GM12878 (cell line): ENCODE results near the gene ZNF101. TPM values are rescaled to one million over a fixed set of nuclear protein-coding genes. Genes with fewer than 3 reads are reported as not detected.

Experiments used
- ATAC-seq: fragments of 200-7000 bp; cut with Tn5 transposase; 3 replicates; pipeline ENCODE4 v1.9.1; 2020; ENCODE audit warnings: mild to moderate bottlenecking, moderate library complexity
- BruUV-seq: library from RNA; stranded (reverse); fragments of 400-500 nt; replicated peaks from 2 replicates; lab custom pipeline; 2021; lab: Mats Ljungman, UMichigan
- CTCF ChIA-PET: fragments of 300-600 bp; sonication (Branson Sonifier 250); formaldehyde crosslinking; extraction: SDS; loops from one replicate; lab custom pipeline; 2021; ENCODE audit warnings: inconsistent platforms; lab: Yijun Ruan, JAX
- POLR2A ChIA-PET: fragments of 350-600 bp; formaldehyde crosslinking; extraction: SDS; loops from one replicate; lab custom pipeline; 2021; ENCODE audit warnings: inconsistent platforms; lab: Charles Lee
- RAD21 ChIA-PET: fragments of 300-600 bp; sonication (Branson Sonifier 250); formaldehyde crosslinking; loops from one replicate; lab custom pipeline; 2023; ENCODE audit warnings: antibody characterized with exemption; ENCODE audit not compliant: unreplicated experiment; lab: Charles Lee
- SMC1A ChIA-PET: fragments of 300-600 bp; sonication (Branson Sonifier 250); formaldehyde crosslinking; loops from one replicate; lab custom pipeline; 2023; ENCODE audit not compliant: unreplicated experiment, uncharacterized antibody; lab: Charles Lee
- DNase-seq: peaks from one replicate; pipeline ENCODE4 v3.0.0-alpha.2; 2011; ENCODE audit warnings: low read depth, low spot score
- FAIRE-seq: peaks from 3 replicates; lab custom pipeline; 2011; peaks lifted over from hg19 to GRCh38; lab: Jason Lieb, UNC
- H2AFZ ChIP-seq: 2 replicates; pipeline ENCODE4 v1.6.0; 2011; ENCODE audit warnings: low read depth, low read length, control low read depth; ENCODE audit not compliant: control insufficient read depth
- H3K27ac ChIP-seq: 2 replicates; pipeline ENCODE4 v1.5.1; 2011; ENCODE audit warnings: control low read depth; ENCODE audit not compliant: control insufficient read depth, insufficient read depth
- H3K27me3 ChIP-seq, 2 experiments: replicated peaks in 1 of 2; 2 replicates each; pipeline versions ENCODE4 v1.6.0 to v1.6.1; 2011; ENCODE audit warnings: low read length in 1 of 2; ENCODE audit not compliant: control insufficient read depth in 2 of 2, insufficient read depth in 2 of 2
- H3K36me3 ChIP-seq, 2 experiments: 2 replicates each; pipeline ENCODE4 v1.5.1; 2011; ENCODE audit warnings: low read length in 1 of 2; ENCODE audit not compliant: control insufficient read depth in 2 of 2, insufficient read depth in 2 of 2
- H3K4me1 ChIP-seq: 2 replicates; pipeline ENCODE4 v1.6.1; 2011; ENCODE audit warnings: mild to moderate bottlenecking, low read length, moderate library complexity, mixed read lengths; ENCODE audit not compliant: control insufficient read depth, insufficient read depth
- H3K4me2 ChIP-seq: 2 replicates; pipeline ENCODE4 v1.6.0; 2011; ENCODE audit warnings: control low read depth; ENCODE audit not compliant: control insufficient read depth, insufficient read depth
- H3K4me3 ChIP-seq: fragments of 200-600 bp; sonication (generic); 2 replicates; pipeline ENCODE4 v1.5.1; 2016
- H3K79me2 ChIP-seq: 2 replicates; pipeline ENCODE4 v1.6.0; 2011; ENCODE audit warnings: low read length; ENCODE audit not compliant: control insufficient read depth, insufficient read depth
- H3K9ac ChIP-seq: 2 replicates; pipeline ENCODE4 v1.8.0; 2011; ENCODE audit warnings: low read length, control low read depth, mixed read lengths; ENCODE audit not compliant: control insufficient read depth, insufficient read depth
- H3K9me3 ChIP-seq: replicated peaks from 3 replicates; pipeline ENCODE4 v1.5.1; 2011; ENCODE audit warnings: mild to moderate bottlenecking, low read length; ENCODE audit not compliant: control insufficient read depth, insufficient read depth
- H4K20me1 ChIP-seq: 2 replicates; pipeline ENCODE4 v1.6.0; 2011; ENCODE audit not compliant: control insufficient read depth, insufficient read depth
- DPF2 ChIP-seq: fragments of 450-650 bp; IDR thresholded peaks from 2 replicates; pipeline ENCODE4 v1.6.1; 2017; ENCODE audit warnings: mild to moderate bottlenecking
- HCFC1 ChIP-seq: fragments of 150-350 bp; IDR thresholded peaks from 2 replicates; pipeline ENCODE4 v1.6.1; 2014; ENCODE audit warnings: low read length
- IKZF1 ChIP-seq: fragments of 450-650 bp; conservative IDR thresholded peaks from 2 replicates; pipeline ENCODE4 v1.6.1; 2017; ENCODE audit warnings: antibody characterized with exemption, mild to moderate bottlenecking
- POLR2A ChIP-seq: IDR thresholded peaks from 2 replicates; pipeline ENCODE4 v1.6.1; 2011; ENCODE audit warnings: low read depth, mild to moderate bottlenecking, low read length
- POLR2AphosphoS2 ChIP-seq: IDR thresholded peaks from 2 replicates; pipeline ENCODE4 v1.6.1; 2011; ENCODE audit warnings: low read depth, mild to moderate bottlenecking, low read length, improper control_type of control experiment, moderate library complexity
- TCF3 ChIP-seq: IDR thresholded peaks from 2 replicates; pipeline ENCODE4 v1.6.1; 2012; ENCODE audit warnings: low read depth, mild to moderate bottlenecking, low read length, borderline replicate concordance; ENCODE audit not compliant: insufficient read depth
- ZNF217 ChIP-seq: fragments of 450-650 bp; IDR thresholded peaks from 2 replicates; pipeline ENCODE4 v1.6.1; 2017; ENCODE audit warnings: antibody characterized with exemption, mild to moderate bottlenecking
- WGBS: methylation state at CpG from one replicate; pipeline ENCODE4 v1.1.6; 2016; ENCODE audit warnings: low lambda C conversion rate; ENCODE audit not compliant: insufficient replicate concordance, insufficient coverage; ENCODE audit errors: missing lambda C conversion rate; 5-methylcytosine and 5-hydroxymethylcytosine counted together
- in situ Hi-C: fragments of 300-500 bp; cut with MboI; formaldehyde crosslinking; loops from 9 replicates; pipeline ENCODE4 v1.14.3; 2018; ENCODE audit warnings: mixed read lengths
- intact Hi-C: fragments of 100-400 bp; cut with micrococcal nuclease; formaldehyde crosslinking; loops from one replicate; pipeline ENCODE4 v1.14.2; 2022; ENCODE audit not compliant: unreplicated experiment
- polyA plus RNA-seq, 11 experiments: library from polyadenylated mRNA; depleted of rRNA in 4 of 11; unstranded in 6 of 11; stranded (reverse) in 5 of 11; fragments of >200 nt; fragmentation: Nextera tagmentation in 4 of 11; fragmentation: Illumina TruSeq in 1 of 11; extraction: Ambion mirVana in 4 of 11; extraction: Trizol in 1 of 11; gene quantifications; 1 replicate in 1 of 11; 2 replicates in 10 of 11; pipeline versions ENCODE4 v1.2.1 to v1.2.3, GENCODE V29; 2011 to 2016; ENCODE audit warnings: inconsistent platforms in 2 of 11, missing spikeins in 2 of 11, low read depth in 1 of 11
- total RNA-seq, 4 experiments: library from RNA; depleted of rRNA in 3 of 4; stranded (reverse); fragments of >200 nt in 3 of 4; fragmentation: Illumina TruSeq in 1 of 4; extraction: Trizol in 1 of 4; gene quantifications; 2 replicates each; pipeline versions ENCODE4 v1.2.1 to v1.2.3, GENCODE V29; 2013 to 2021
- TF ChIP-seq, protein P1 (sequence below): fragments of 450-650 bp; IDR thresholded peaks from 2 replicates; pipeline ENCODE4 v1.6.1; 2017; ENCODE audit warnings: antibody characterized with exemption, mild to moderate bottlenecking, moderate library complexity

Gene ZNF101
- total and polyA plus RNA-seq, 10 of the 15 experiments (the other 5 are each of a cell fraction or from before 2014, with no cell fraction given): 15.2 to 40.5 (median 19.8) TPM

DNA sequence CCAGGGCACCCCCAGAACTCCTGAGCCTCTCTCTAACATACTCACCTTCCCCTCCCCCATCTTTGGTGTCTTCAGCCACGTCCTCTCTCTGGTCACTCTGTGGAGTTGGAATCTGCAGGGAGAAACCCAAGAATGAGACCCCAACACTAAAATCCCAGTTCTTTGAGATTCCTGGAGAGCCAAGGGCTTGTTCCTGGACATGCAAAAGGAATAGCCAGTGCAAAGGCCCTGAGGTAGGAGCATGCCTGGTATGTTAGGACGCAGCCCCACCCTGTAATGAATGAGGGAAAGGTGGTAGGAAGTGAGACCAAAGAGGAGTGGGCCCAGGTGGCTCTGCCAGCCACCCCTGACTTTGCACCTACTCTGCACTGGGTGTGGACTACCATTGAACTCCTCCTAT, 38.2 kb upstream of the ZNF101 start (continued):
- TF ChIP-seq, protein P1, sequence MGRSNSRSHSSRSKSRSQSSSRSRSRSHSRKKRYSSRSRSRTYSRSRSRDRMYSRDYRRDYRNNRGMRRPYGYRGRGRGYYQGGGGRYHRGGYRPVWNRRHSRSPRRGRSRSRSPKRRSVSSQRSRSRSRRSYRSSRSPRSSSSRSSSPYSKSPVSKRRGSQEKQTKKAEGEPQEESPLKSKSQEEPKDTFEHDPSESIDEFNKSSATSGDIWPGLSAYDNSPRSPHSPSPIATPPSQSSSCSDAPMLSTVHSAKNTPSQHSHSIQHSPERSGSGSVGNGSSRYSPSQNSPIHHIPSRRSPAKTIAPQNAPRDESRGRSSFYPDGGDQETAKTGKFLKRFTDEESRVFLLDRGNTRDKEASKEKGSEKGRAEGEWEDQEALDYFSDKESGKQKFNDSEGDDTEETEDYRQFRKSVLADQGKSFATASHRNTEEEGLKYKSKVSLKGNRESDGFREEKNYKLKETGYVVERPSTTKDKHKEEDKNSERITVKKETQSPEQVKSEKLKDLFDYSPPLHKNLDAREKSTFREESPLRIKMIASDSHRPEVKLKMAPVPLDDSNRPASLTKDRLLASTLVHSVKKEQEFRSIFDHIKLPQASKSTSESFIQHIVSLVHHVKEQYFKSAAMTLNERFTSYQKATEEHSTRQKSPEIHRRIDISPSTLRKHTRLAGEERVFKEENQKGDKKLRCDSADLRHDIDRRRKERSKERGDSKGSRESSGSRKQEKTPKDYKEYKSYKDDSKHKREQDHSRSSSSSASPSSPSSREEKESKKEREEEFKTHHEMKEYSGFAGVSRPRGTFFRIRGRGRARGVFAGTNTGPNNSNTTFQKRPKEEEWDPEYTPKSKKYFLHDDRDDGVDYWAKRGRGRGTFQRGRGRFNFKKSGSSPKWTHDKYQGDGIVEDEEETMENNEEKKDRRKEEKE: no peak
- TF ChIP-seq IKZF1 (no peak), DPF2 (no peak), HCFC1 (no peak), TCF3 (no peak), ZNF217 (no peak)

- in situ Hi-C loops: no loop called here
- POLR2A ChIA-PET: no interaction called here
- CTCF ChIA-PET: no interaction called here
Measured at GRCh38 chr19:19631346-19631745, 37.3 kb upstream of the ZNF101 start.

More at GRCh38 chr19:19631346-19631745, 37.3 kb upstream of the ZNF101 start:
- no peak overlapping the region for H3K9ac ChIP-seq
- BruUV-seq: no TSS peak
- H3K27me3 ChIP-seq: no peaks in the 10 kb centered on the region
- H2AFZ ChIP-seq: no peak overlapping the region
- TF ChIP-seq POLR2A (peak; percentile 36; the same call in 1 of the 2 replicates), POLR2AphosphoS2 (no peak)
- DNase-seq: no peak
- FAIRE-seq: no peak
- WGBS: 92% methylated on average over 7 of the region's 7 CpGs
- H3K4me2 ChIP-seq: no peak overlapping the region
- no peak overlapping the region for H3K4me3 ChIP-seq
- H3K79me2 ChIP-seq: no peaks in the 10 kb centered on the region
- intact Hi-C loops: no loop called here
- no peaks in the 10 kb centered on the region for H4K20me1 ChIP-seq
- ChIA-PET RAD21 (no interaction called here), SMC1A (no interaction called here)
- no peaks in the 10 kb centered on the region for H3K9me3 ChIP-seq
- no peak for ATAC-seq
- H3K4me1 ChIP-seq: peaks cover 5% of the 10 kb centered on the region; the same call in 1 of the 2 replicates
- H3K27ac ChIP-seq: no peak overlapping the region
- H3K36me3 ChIP-seq: peaks cover 15 to 25% of the 10 kb centered on the region in 2 experiments
